Measurements from ENCODE around the gene SPACDR. TPM values are rescaled to one million over a fixed set of nuclear protein-coding genes. Genes with fewer than 3 reads are reported as not detected.

Gene SPACDR
- total RNA-seq, 2 donors from 2014 or later = not detected

DNA sequence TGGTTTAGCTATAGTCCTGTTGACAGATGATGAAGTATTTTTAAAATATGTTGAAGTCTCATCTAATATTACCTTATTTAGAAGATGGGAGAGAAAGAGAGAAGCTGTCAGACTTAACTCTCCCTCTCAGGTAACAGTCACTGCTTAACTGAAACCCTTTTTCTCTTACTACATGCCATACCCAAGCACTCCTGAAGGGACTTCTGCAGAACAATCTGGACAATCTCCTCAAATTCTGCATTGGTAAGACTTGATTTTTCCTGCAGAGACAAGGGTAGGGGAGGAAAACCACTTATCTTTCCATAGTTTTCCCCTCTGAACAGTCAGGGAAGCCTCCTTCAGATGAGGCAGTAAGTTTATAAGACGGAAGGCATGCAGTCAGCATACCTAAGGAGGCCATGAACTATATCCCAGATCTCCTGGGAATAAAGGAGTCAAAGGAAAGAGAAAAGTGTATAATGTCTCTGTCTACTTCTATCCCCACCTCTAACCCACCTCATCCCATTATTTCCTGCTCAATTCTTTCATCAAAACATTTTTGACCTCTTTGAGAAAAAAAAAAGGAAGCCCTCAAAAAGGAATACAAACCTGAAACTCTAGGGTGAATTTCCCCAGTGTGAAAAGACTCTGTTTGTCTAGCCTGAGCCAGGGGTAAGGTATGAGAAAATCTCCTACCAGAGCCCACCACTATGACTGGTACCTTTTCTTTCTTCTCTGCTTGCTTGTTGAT, 45.0 kb downstream of the SPACDR start:
- no peaks in the 10 kb centered on the region for H3K9me3 ChIP-seq
- no peaks in the 10 kb centered on the region for H3K4me1 ChIP-seq (ENCODE audit: control insufficient read depth in 1 of 2, low read depth in 2 of 2)
- no peaks in the 10 kb centered on the region for H3K36me3 ChIP-seq
- TF ChIP-seq, protein P1, sequence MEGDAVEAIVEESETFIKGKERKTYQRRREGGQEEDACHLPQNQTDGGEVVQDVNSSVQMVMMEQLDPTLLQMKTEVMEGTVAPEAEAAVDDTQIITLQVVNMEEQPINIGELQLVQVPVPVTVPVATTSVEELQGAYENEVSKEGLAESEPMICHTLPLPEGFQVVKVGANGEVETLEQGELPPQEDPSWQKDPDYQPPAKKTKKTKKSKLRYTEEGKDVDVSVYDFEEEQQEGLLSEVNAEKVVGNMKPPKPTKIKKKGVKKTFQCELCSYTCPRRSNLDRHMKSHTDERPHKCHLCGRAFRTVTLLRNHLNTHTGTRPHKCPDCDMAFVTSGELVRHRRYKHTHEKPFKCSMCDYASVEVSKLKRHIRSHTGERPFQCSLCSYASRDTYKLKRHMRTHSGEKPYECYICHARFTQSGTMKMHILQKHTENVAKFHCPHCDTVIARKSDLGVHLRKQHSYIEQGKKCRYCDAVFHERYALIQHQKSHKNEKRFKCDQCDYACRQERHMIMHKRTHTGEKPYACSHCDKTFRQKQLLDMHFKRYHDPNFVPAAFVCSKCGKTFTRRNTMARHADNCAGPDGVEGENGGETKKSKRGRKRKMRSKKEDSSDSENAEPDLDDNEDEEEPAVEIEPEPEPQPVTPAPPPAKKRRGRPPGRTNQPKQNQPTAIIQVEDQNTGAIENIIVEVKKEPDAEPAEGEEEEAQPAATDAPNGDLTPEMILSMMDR (IDR thresholded peaks at IDR 0.05) = no peak
- H3K4me3 ChIP-seq = no peak overlapping the region
- no peaks in the 10 kb centered on the region for H3K27me3 ChIP-seq (replicated peaks; ENCODE audit: insufficient read depth)
- no peak for DNase-seq (ENCODE audit: low spot score)
- no peak for ATAC-seq (ENCODE audit: insufficient number of reproducible peaks, low FRiP score, low read depth)
- no peak overlapping the region for H3K27ac ChIP-seq

DNA sequence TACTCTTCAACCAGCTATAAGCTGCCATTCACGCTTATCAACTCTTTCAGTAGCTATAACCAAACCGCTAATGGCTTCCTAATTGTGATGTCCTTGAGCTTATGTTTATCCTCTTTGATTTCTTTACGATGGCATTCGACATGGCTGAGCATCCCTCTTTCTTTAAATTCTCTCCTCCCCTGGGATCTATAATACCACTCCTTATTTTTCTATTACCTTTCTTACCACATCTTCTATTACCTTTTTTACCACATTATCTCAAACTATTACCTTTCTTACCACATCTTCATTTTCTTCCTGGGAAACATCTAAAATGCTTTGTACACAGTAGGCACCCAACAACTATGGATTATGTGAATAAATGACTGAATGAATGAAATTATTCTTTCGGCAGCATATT, 48.6 kb downstream of the SPACDR start:
- no peaks in the 10 kb centered on the region for H3K4me1 ChIP-seq (ENCODE audit: control insufficient read depth in 1 of 2, low read depth in 2 of 2)
- H3K4me3 ChIP-seq = no peak overlapping the region
- ATAC-seq (ENCODE audit: insufficient number of reproducible peaks, low FRiP score, low read depth) (no peak), DNase-seq (ENCODE audit: low spot score) (no peak)
- no peaks in the 10 kb centered on the region for H3K9me3 ChIP-seq
- TF ChIP-seq, protein P1 (IDR thresholded peaks at IDR 0.05) = no peak
- no peaks in the 10 kb centered on the region for H3K36me3 ChIP-seq
- no peaks in the 10 kb centered on the region for H3K27me3 ChIP-seq (replicated peaks; ENCODE audit: insufficient read depth)
- H3K27ac ChIP-seq = no peak overlapping the region

DNA sequence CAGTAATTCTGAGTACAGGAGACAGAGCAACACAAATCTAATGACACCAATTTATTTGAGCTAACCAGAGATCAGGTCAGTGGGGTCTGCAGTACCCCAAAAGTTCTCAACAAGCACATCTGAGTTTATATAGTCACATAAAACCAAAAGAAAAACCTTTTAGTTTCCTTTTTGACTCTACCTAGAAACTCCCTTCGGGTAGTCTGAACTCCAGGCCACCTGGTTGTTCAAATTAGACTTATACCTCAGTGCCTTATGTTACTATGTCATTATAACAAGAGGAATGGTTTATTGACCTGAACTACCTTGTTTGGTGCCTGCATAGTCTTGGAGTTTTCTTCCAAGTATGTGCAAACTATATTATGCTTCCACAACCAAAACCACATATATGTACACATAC, 50.2 kb downstream of the SPACDR start:
- DNase-seq (ENCODE audit: low spot score) (no peak), ATAC-seq (ENCODE audit: insufficient number of reproducible peaks, low FRiP score, low read depth) (no peak)
- no peaks in the 10 kb centered on the region for H3K27me3 ChIP-seq (replicated peaks; ENCODE audit: insufficient read depth)
- no peaks in the 10 kb centered on the region for H3K4me1 ChIP-seq (ENCODE audit: control insufficient read depth in 1 of 2, low read depth in 2 of 2)
- no peaks in the 10 kb centered on the region for H3K9me3 ChIP-seq
- H3K27ac ChIP-seq = no peak overlapping the region
- no peaks in the 10 kb centered on the region for H3K36me3 ChIP-seq
- TF ChIP-seq, protein P1 (IDR thresholded peaks at IDR 0.05) = no peak
- no peak overlapping the region for H3K4me3 ChIP-seq

DNA sequence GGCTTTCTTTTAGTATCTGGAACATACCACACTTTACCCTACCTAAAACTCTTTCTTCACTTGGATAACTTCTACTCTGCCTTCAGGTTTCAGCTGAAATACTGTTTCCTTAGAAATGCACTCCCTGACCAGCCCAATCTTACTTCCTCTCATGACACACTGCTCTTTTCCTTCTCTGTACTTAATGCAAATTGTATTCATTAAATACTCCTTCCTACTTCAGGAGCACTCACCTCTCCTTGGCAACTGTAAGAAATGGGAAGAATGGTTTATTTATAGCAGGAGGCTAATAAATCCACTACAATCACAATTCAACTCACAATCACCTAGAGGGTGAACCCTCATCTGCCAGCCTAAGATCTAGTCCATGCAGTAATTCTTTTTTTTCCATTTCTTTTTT, 50.7 kb downstream of the SPACDR start:
- Histone ChIP-seq H3K36me3 (no peaks in the 10 kb centered on the region), H3K4me3 (no peak overlapping the region), H3K4me1 (ENCODE audit: control insufficient read depth in 1 of 2, low read depth in 2 of 2) (no peaks in the 10 kb centered on the region), H3K27ac (no peak overlapping the region), H3K27me3 (replicated peaks; ENCODE audit: insufficient read depth) (no peaks in the 10 kb centered on the region), H3K9me3 (no peaks in the 10 kb centered on the region)
- ATAC-seq (ENCODE audit: insufficient number of reproducible peaks, low FRiP score, low read depth) (no peak), DNase-seq (ENCODE audit: low spot score) (no peak)
- TF ChIP-seq, protein P1 (IDR thresholded peaks at IDR 0.05) = no peak

DNA sequence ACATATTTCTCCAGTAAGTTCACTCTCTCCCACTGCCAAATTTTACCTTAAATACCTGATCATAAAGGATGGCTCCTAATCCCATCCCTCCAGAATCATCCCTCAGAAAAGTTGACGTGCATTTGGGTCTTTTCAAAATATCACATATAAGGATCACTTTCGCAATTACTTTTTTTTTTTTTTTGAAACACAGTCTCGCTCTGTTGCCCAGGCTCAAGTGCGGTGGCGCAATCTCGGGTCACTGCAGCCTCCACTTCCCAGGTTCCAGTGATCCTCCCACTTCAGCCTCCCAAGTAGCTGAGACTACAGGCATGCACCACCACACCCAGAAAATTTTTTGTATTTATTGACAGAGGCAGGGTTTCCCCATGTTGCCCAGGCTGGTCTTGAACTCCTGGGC, 53.0 kb downstream of the SPACDR start:
- Histone ChIP-seq H3K27me3 (replicated peaks; ENCODE audit: insufficient read depth) (no peaks in the 10 kb centered on the region), H3K4me3 (no peak overlapping the region), H3K4me1 (ENCODE audit: control insufficient read depth in 1 of 2, low read depth in 2 of 2) (no peaks in the 10 kb centered on the region), H3K36me3 (no peaks in the 10 kb centered on the region), H3K27ac (no peak overlapping the region), H3K9me3 (no peaks in the 10 kb centered on the region)
- DNase-seq (ENCODE audit: low spot score) (no peak), ATAC-seq (ENCODE audit: insufficient number of reproducible peaks, low FRiP score, low read depth) (no peak)
- TF ChIP-seq, protein P1 (IDR thresholded peaks at IDR 0.05) = no peak

All from thoracic aorta (tissue), 2 donors.